ENCODE data around the gene FYTTD1.

DNA sequence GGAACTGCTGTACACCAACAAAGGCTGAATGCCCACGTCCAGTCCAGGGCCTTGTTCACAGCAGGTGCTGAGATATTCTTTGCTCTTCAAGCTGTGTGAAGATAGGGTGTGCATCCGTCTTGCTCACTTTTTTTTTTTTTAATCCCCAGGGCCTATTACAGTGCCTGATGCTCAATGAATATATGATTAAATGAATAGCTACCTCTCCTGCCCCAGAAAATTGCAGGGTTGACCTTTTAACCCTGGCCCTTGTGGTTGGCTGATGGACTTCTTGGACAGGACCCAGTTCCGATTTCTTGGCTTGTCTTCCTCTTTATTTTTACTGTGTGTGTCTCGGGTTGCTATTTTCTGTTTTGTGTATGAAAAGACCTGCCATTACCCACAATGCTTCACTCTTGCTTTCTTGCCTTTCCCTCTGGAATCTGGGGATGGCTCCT, 2.9 kb upstream of the FYTTD1 start:
- TF ChIP-seq MXI1 (IDR thresholded peaks at IDR 0.05; ENCODE audit: borderline replicate concordance, low read depth, low read length) (no peak), CEBPB (IDR thresholded peaks at IDR 0.05; ENCODE audit: low read depth, low read length) (no peak), POLR2A (IDR thresholded peaks at IDR 0.05; ENCODE audit: low read depth, low read length) (no peak), RAD21 (IDR thresholded peaks at IDR 0.05; ENCODE audit: low read length) (no peak), MAZ (IDR thresholded peaks at IDR 0.05; ENCODE audit: borderline replicate concordance, low read depth, low read length) (no peak), RFX5 (IDR thresholded peaks at IDR 0.05; ENCODE audit: low read depth, low read length) (no peak), RCOR1 (IDR thresholded peaks at IDR 0.05; ENCODE audit: insufficient replicate concordance, low read length) (no peak), MAFK (IDR thresholded peaks at IDR 0.05; ENCODE audit: low read depth, low read length) (no peak), BHLHE40 (IDR thresholded peaks at IDR 0.05; ENCODE audit: low read depth, low read length) (no peak), SMC3 (IDR thresholded peaks at IDR 0.05; ENCODE audit: low read depth, low read length) (no peak), FOS (IDR thresholded peaks at IDR 0.05; ENCODE audit: low read depth, low read length) (no peak)
- TF ChIP-seq, protein P1, sequence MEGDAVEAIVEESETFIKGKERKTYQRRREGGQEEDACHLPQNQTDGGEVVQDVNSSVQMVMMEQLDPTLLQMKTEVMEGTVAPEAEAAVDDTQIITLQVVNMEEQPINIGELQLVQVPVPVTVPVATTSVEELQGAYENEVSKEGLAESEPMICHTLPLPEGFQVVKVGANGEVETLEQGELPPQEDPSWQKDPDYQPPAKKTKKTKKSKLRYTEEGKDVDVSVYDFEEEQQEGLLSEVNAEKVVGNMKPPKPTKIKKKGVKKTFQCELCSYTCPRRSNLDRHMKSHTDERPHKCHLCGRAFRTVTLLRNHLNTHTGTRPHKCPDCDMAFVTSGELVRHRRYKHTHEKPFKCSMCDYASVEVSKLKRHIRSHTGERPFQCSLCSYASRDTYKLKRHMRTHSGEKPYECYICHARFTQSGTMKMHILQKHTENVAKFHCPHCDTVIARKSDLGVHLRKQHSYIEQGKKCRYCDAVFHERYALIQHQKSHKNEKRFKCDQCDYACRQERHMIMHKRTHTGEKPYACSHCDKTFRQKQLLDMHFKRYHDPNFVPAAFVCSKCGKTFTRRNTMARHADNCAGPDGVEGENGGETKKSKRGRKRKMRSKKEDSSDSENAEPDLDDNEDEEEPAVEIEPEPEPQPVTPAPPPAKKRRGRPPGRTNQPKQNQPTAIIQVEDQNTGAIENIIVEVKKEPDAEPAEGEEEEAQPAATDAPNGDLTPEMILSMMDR (conservative IDR thresholded peaks at IDR 0.05; ENCODE audit: low read depth, low read length): no peak
- TF ChIP-seq, protein P2, sequence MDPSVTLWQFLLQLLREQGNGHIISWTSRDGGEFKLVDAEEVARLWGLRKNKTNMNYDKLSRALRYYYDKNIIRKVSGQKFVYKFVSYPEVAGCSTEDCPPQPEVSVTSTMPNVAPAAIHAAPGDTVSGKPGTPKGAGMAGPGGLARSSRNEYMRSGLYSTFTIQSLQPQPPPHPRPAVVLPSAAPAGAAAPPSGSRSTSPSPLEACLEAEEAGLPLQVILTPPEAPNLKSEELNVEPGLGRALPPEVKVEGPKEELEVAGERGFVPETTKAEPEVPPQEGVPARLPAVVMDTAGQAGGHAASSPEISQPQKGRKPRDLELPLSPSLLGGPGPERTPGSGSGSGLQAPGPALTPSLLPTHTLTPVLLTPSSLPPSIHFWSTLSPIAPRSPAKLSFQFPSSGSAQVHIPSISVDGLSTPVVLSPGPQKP (IDR thresholded peaks at IDR 0.05; ENCODE audit: borderline replicate concordance, low read depth, low read length): no peak
- TF ChIP-seq, protein P3, sequence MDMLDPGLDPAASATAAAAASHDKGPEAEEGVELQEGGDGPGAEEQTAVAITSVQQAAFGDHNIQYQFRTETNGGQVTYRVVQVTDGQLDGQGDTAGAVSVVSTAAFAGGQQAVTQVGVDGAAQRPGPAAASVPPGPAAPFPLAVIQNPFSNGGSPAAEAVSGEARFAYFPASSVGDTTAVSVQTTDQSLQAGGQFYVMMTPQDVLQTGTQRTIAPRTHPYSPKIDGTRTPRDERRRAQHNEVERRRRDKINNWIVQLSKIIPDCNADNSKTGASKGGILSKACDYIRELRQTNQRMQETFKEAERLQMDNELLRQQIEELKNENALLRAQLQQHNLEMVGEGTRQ (IDR thresholded peaks at IDR 0.05; ENCODE audit: low read depth, low read length): no peak
